Ovary (tissue), 3 donors: ENCODE measurements around the gene ANO7.

Experiments
- CTCF ChIP-seq, 3 donors: fragments of 450-650 bp in 2 of 3; fragments of 200-600 bp in 1 of 3; IDR thresholded peaks; one replicate each; pipeline versions ENCODE4 v1.5.1 to v1.8.0; 2016 to 2022; ENCODE audit warnings: antibody characterized with exemption in 3 of 3, mild to moderate bottlenecking in 1 of 3
- EP300 ChIP-seq: sonication (generic); formaldehyde crosslinking; IDR thresholded peaks from one replicate; pipeline ENCODE4 v1.6.1; 2017; ENCODE audit warnings: antibody characterized with exemption
- POLR2A ChIP-seq: fragments of 450-650 bp; IDR thresholded peaks from one replicate; pipeline ENCODE4 v1.6.1; 2017; ENCODE audit warnings: antibody characterized with exemption, mild to moderate bottlenecking, moderate library complexity
- donor health status: DM: no; HTN: no; CAD: no.

- no peak for TF ChIP-seq POLR2A
- TF ChIP-seq CTCF (IDR thresholded peaks at IDR 0.05): no peak
- no peak for TF ChIP-seq EP300
These were observed 19.6 kb downstream of the ANO7 start for GRCh38 chr2:241208058-241208457.
